Thyroid gland (tissue), 4 donors: ENCODE results near the gene RAB36. TPM values are rescaled to one million over a fixed set of nuclear protein-coding genes. Genes with fewer than 3 reads are reported as not detected.

Experiments used
- DNase-seq, 2 donors: peaks; one replicate each; pipeline ENCODE4 v3.0.0-alpha.2; 2019
- H3K27ac ChIP-seq, 3 donors: fragments of 200-600 bp; sonication (generic); 1 replicate in 2 of 3; 2 replicates in 1 of 3; pipeline ENCODE4 v1.5.1; 2016 to 2019; ENCODE audit warnings: mild to moderate bottlenecking in 1 of 3, moderate library complexity in 1 of 3
- H3K27me3 ChIP-seq: fragments of 200-600 bp; sonication (generic); one replicate; pipeline ENCODE4 v1.5.1; 2019
- H3K36me3 ChIP-seq, 2 donors: fragments of 200-600 bp; sonication (generic); one replicate each; pipeline ENCODE4 v1.5.1; 2016 to 2019
- H3K4me1 ChIP-seq, 2 donors: fragments of 200-600 bp; sonication (generic); one replicate each; pipeline ENCODE4 v1.5.1; 2017 to 2019
- H3K4me3 ChIP-seq, 3 donors: fragments of 200-600 bp; sonication (generic); replicated peaks in 1 of 3; 1 replicate in 2 of 3; 2 replicates in 1 of 3; pipeline ENCODE4 v1.5.1; 2016; ENCODE audit warnings: mild to moderate bottlenecking in 1 of 3
- H3K9me3 ChIP-seq: fragments of 200-600 bp; sonication (generic); one replicate; pipeline ENCODE4 v1.5.1; 2017
- CTCF ChIP-seq, 6 experiments: fragments of 200-600 bp in 3 of 6; fragments of 450-650 bp in 3 of 6; sonication (generic) in 3 of 6; IDR thresholded peaks; one replicate each; pipeline ENCODE4 v1.5.1; 2016 to 2019; ENCODE audit warnings: antibody characterized with exemption in 6 of 6, mild to moderate bottlenecking in 2 of 6, inconsistent platforms in 1 of 6, moderate library complexity in 1 of 6
- POLR2A ChIP-seq, 2 donors: fragments of 450-650 bp; IDR thresholded peaks; one replicate each; pipeline ENCODE4 v1.6.1; 2017; ENCODE audit warnings: antibody characterized with exemption in 2 of 2, mild to moderate bottlenecking in 2 of 2, moderate library complexity in 1 of 2
- WGBS, 2 donors: methylation state at CpG; one replicate each; pipeline ENCODE4 v1.1.5; 2017; 5-methylcytosine and 5-hydroxymethylcytosine counted together
- intact Hi-C: fragments of 100-400 bp; cut with DNase I; formaldehyde crosslinking; loops from one replicate; pipeline ENCODE4 v1.15.1; 2023
- total RNA-seq, 4 donors: library from RNA; depleted of rRNA; stranded (reverse); fragments of >200 nt; gene quantifications; one replicate each; pipeline ENCODE4 v1.2.3, GENCODE V29; 2016

The RAB36 gene
- total RNA-seq, 4 donors from 2014 or later: 10.9 to 33.4 (median 27.8) TPM

GRCh38 chr22:23113847-23114720 lies 31.2 kb upstream of the RAB36 start:
- H3K27ac ChIP-seq: no peak overlapping the region
- intact Hi-C loops: no loop called here
- no peaks in the 10 kb centered on the region for H3K36me3 ChIP-seq
- TF ChIP-seq POLR2A (IDR thresholded peaks at IDR 0.05) (no peak), CTCF (IDR thresholded peaks at IDR 0.05) (no peak)
- H3K27me3 ChIP-seq: no peaks in the 10 kb centered on the region
- no peak for DNase-seq
- no peaks in the 10 kb centered on the region for H3K4me1 ChIP-seq
- WGBS, 2 donors: 83 to 90% methylated on average over 7 to 11 of the region's 18 CpGs
- H3K9me3 ChIP-seq: no peaks in the 10 kb centered on the region
- no peak overlapping the region for H3K4me3 ChIP-seq

DNA sequence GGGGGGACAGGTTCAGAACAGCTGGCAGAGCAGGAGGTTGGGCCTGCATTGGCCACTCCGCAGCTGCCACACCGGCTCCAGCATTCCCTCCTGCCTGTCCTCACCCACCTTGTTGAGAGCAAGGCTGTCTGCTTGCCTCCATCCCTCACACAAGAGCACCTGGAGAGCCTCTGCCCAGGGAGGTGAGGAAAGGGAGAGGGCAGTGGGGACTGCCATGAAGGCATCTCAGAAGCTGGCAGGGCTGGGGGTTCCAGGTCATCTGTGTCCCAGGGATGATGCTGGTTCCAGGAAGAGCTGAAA lies 30.6 kb upstream of the RAB36 start:
- 80 to 88% methylated on average over 1 to 2 of the region's 2 CpGs for WGBS, 2 donors
- intact Hi-C loops: no loop called here
- Histone ChIP-seq H3K4me3 (no peak overlapping the region), H3K27ac (no peak overlapping the region), H3K4me1 (no peaks in the 10 kb centered on the region), H3K36me3 (no peaks in the 10 kb centered on the region), H3K9me3 (no peaks in the 10 kb centered on the region), H3K27me3 (no peaks in the 10 kb centered on the region)
- TF ChIP-seq POLR2A (IDR thresholded peaks at IDR 0.05): no peak
- TF ChIP-seq CTCF (IDR thresholded peaks at IDR 0.05): no peak
- no peak for DNase-seq

- no peak for DNase-seq
- 94 to 100% methylated on average over 5 to 7 of the region's 7 CpGs for WGBS, 2 donors
- no peak overlapping the region for H3K27ac ChIP-seq
- H3K4me1 ChIP-seq: no peaks in the 10 kb centered on the region
- no peaks in the 10 kb centered on the region for H3K27me3 ChIP-seq
- H3K4me3 ChIP-seq: no peak overlapping the region
- H3K9me3 ChIP-seq: no peaks in the 10 kb centered on the region
- TF ChIP-seq POLR2A (IDR thresholded peaks at IDR 0.05) (no peak), CTCF (IDR thresholded peaks at IDR 0.05) (no peak)
- no peaks in the 10 kb centered on the region for H3K36me3 ChIP-seq
- intact Hi-C loops: no loop called here
Observed at GRCh38 chr22:23115369-23115768, 29.9 kb upstream of the RAB36 start.

- Histone ChIP-seq H3K9me3 (no peaks in the 10 kb centered on the region), H3K4me1 (no peaks in the 10 kb centered on the region), H3K27ac (no peak overlapping the region), H3K4me3 (no peak overlapping the region), H3K27me3 (no peaks in the 10 kb centered on the region), H3K36me3 (no peaks in the 10 kb centered on the region)
- WGBS, 2 donors: 80 to 91% methylated on average over 14 to 17 of the region's 18 CpGs
- no peak for DNase-seq
- TF ChIP-seq CTCF (IDR thresholded peaks at IDR 0.05): no peak
- no peak for TF ChIP-seq POLR2A (IDR thresholded peaks at IDR 0.05)
- intact Hi-C loops: no loop called here
Observed at GRCh38 chr22:23115825-23116494, 29.3 kb upstream of the RAB36 start.
